ENCODE results near the gene NFIA.

Gene NFIA

GRCh38 chr1:61202854-61203598, 120.7 kb downstream of the NFIA start:
- Histone ChIP-seq H3K27me3 (ENCODE audit: control insufficient read depth, insufficient read depth, low read length) (no peaks in the 10 kb centered on the region), H3K9ac (ENCODE audit: low read depth, low read length) (peak overlapping the region; percentile 27), H3K4me2 (ENCODE audit: low read length) (peak overlapping the region; percentile 71), H3K36me3 (ENCODE audit: insufficient read depth, low read length) (no peaks in the 10 kb centered on the region), H3K4me3 (ENCODE audit: low read length) (peak overlapping the region; percentile 50), H3K9me3 (replicated peaks; ENCODE audit: low read length) (no peaks in the 10 kb centered on the region), H3K4me1 (ENCODE audit: control insufficient read depth, insufficient read depth, low read length) (no peaks in the 10 kb centered on the region)

- no peak overlapping the region for H3K4me2 ChIP-seq (ENCODE audit: low read length)
- no peaks in the 10 kb centered on the region for H3K27me3 ChIP-seq (ENCODE audit: control insufficient read depth, insufficient read depth, low read length)
- no peaks in the 10 kb centered on the region for H3K9me3 ChIP-seq (replicated peaks; ENCODE audit: low read length)
- H3K9ac ChIP-seq (ENCODE audit: low read depth, low read length), result no peak overlapping the region
- H3K4me3 ChIP-seq (ENCODE audit: low read length), result no peak overlapping the region
- H3K4me1 ChIP-seq (ENCODE audit: control insufficient read depth, insufficient read depth, low read length), result no peaks in the 10 kb centered on the region
- no peaks in the 10 kb centered on the region for H3K36me3 ChIP-seq (ENCODE audit: insufficient read depth, low read length)
Observed at GRCh38 chr1:61204528-61204927, 122.2 kb downstream of the NFIA start.

- Histone ChIP-seq H3K27me3 (ENCODE audit: control insufficient read depth, insufficient read depth, low read length) (no peaks in the 10 kb centered on the region), H3K4me3 (ENCODE audit: low read length) (no peak overlapping the region), H3K36me3 (ENCODE audit: insufficient read depth, low read length) (no peaks in the 10 kb centered on the region), H3K9me3 (replicated peaks; ENCODE audit: low read length) (no peaks in the 10 kb centered on the region), H3K9ac (ENCODE audit: low read depth, low read length) (no peak overlapping the region), H3K4me1 (ENCODE audit: control insufficient read depth, insufficient read depth, low read length) (no peaks in the 10 kb centered on the region), H3K4me2 (ENCODE audit: low read length) (no peak overlapping the region)
Observed at GRCh38 chr1:61207416-61207815, 125.1 kb downstream of the NFIA start.

GRCh38 chr1:61208172-61208571, 125.8 kb downstream of the NFIA start:
- Histone ChIP-seq H3K9me3 (replicated peaks; ENCODE audit: low read length) (no peaks in the 10 kb centered on the region), H3K4me2 (ENCODE audit: low read length) (no peak overlapping the region), H3K4me3 (ENCODE audit: low read length) (no peak overlapping the region), H3K36me3 (ENCODE audit: insufficient read depth, low read length) (no peaks in the 10 kb centered on the region), H3K9ac (ENCODE audit: low read depth, low read length) (no peak overlapping the region), H3K27me3 (ENCODE audit: control insufficient read depth, insufficient read depth, low read length) (no peaks in the 10 kb centered on the region), H3K4me1 (ENCODE audit: control insufficient read depth, insufficient read depth, low read length) (no peaks in the 10 kb centered on the region)

GRCh38 chr1:61208831-61209230, 126.5 kb downstream of the NFIA start:
- Histone ChIP-seq H3K9ac (ENCODE audit: low read depth, low read length) (no peak overlapping the region), H3K36me3 (ENCODE audit: insufficient read depth, low read length) (no peaks in the 10 kb centered on the region), H3K9me3 (replicated peaks; ENCODE audit: low read length) (no peaks in the 10 kb centered on the region), H3K4me3 (ENCODE audit: low read length) (no peak overlapping the region), H3K4me1 (ENCODE audit: control insufficient read depth, insufficient read depth, low read length) (no peaks in the 10 kb centered on the region), H3K27me3 (ENCODE audit: control insufficient read depth, insufficient read depth, low read length) (no peaks in the 10 kb centered on the region), H3K4me2 (ENCODE audit: low read length) (no peak overlapping the region)

GRCh38 chr1:61210435-61211154, 128.2 kb downstream of the NFIA start:
- Histone ChIP-seq H3K36me3 (ENCODE audit: insufficient read depth, low read length) (no peaks in the 10 kb centered on the region), H3K4me3 (ENCODE audit: low read length) (no peak overlapping the region), H3K9ac (ENCODE audit: low read depth, low read length) (no peak overlapping the region), H3K9me3 (replicated peaks; ENCODE audit: low read length) (no peaks in the 10 kb centered on the region), H3K4me1 (ENCODE audit: control insufficient read depth, insufficient read depth, low read length) (no peaks in the 10 kb centered on the region), H3K27me3 (ENCODE audit: control insufficient read depth, insufficient read depth, low read length) (no peaks in the 10 kb centered on the region), H3K4me2 (ENCODE audit: low read length) (no peak overlapping the region)

GRCh38 chr1:61213245-61214011, 131.1 kb downstream of the NFIA start:
- Histone ChIP-seq H3K27me3 (ENCODE audit: control insufficient read depth, insufficient read depth, low read length) (no peaks in the 10 kb centered on the region), H3K4me2 (ENCODE audit: low read length) (no peak overlapping the region), H3K36me3 (ENCODE audit: insufficient read depth, low read length) (no peaks in the 10 kb centered on the region), H3K4me1 (ENCODE audit: control insufficient read depth, insufficient read depth, low read length) (no peaks in the 10 kb centered on the region), H3K9me3 (replicated peaks; ENCODE audit: low read length) (no peaks in the 10 kb centered on the region), H3K4me3 (ENCODE audit: low read length) (no peak overlapping the region), H3K9ac (ENCODE audit: low read depth, low read length) (no peak overlapping the region)

- Histone ChIP-seq H3K9me3 (replicated peaks; ENCODE audit: low read length) (no peaks in the 10 kb centered on the region), H3K4me3 (ENCODE audit: low read length) (no peak overlapping the region), H3K27me3 (ENCODE audit: control insufficient read depth, insufficient read depth, low read length) (no peaks in the 10 kb centered on the region), H3K4me1 (ENCODE audit: control insufficient read depth, insufficient read depth, low read length) (no peaks in the 10 kb centered on the region), H3K9ac (ENCODE audit: low read depth, low read length) (no peak overlapping the region), H3K4me2 (ENCODE audit: low read length) (no peak overlapping the region), H3K36me3 (ENCODE audit: insufficient read depth, low read length) (no peaks in the 10 kb centered on the region)
Observed at GRCh38 chr1:61215119-61215518, 132.8 kb downstream of the NFIA start.

- no peak overlapping the region for H3K9ac ChIP-seq (ENCODE audit: low read depth, low read length)
- H3K4me2 ChIP-seq (ENCODE audit: low read length), result no peak overlapping the region
- H3K9me3 ChIP-seq (replicated peaks; ENCODE audit: low read length), result no peaks in the 10 kb centered on the region
- H3K4me1 ChIP-seq (ENCODE audit: control insufficient read depth, insufficient read depth, low read length), result no peaks in the 10 kb centered on the region
- H3K36me3 ChIP-seq (ENCODE audit: insufficient read depth, low read length), result no peaks in the 10 kb centered on the region
- H3K27me3 ChIP-seq (ENCODE audit: control insufficient read depth, insufficient read depth, low read length), result no peaks in the 10 kb centered on the region
- no peak overlapping the region for H3K4me3 ChIP-seq (ENCODE audit: low read length)
Observed at GRCh38 chr1:61215676-61216289, 133.4 kb downstream of the NFIA start.

- no peak overlapping the region for H3K4me2 ChIP-seq (ENCODE audit: low read length)
- no peak overlapping the region for H3K4me3 ChIP-seq (ENCODE audit: low read length)
- no peaks in the 10 kb centered on the region for H3K9me3 ChIP-seq (replicated peaks; ENCODE audit: low read length)
- H3K36me3 ChIP-seq (ENCODE audit: insufficient read depth, low read length), result no peaks in the 10 kb centered on the region
- no peak overlapping the region for H3K9ac ChIP-seq (ENCODE audit: low read depth, low read length)
- no peaks in the 10 kb centered on the region for H3K4me1 ChIP-seq (ENCODE audit: control insufficient read depth, insufficient read depth, low read length)
- H3K27me3 ChIP-seq (ENCODE audit: control insufficient read depth, insufficient read depth, low read length), result no peaks in the 10 kb centered on the region
Observed at GRCh38 chr1:61220536-61220935, 138.2 kb downstream of the NFIA start.

- Histone ChIP-seq H3K36me3 (ENCODE audit: insufficient read depth, low read length) (no peaks in the 10 kb centered on the region), H3K9me3 (replicated peaks; ENCODE audit: low read length) (no peaks in the 10 kb centered on the region), H3K4me1 (ENCODE audit: control insufficient read depth, insufficient read depth, low read length) (no peaks in the 10 kb centered on the region), H3K9ac (ENCODE audit: low read depth, low read length) (no peak overlapping the region), H3K27me3 (ENCODE audit: control insufficient read depth, insufficient read depth, low read length) (no peaks in the 10 kb centered on the region), H3K4me3 (ENCODE audit: low read length) (no peak overlapping the region), H3K4me2 (ENCODE audit: low read length) (no peak overlapping the region)
Observed at GRCh38 chr1:61221642-61222041, 139.3 kb downstream of the NFIA start.

All from skeletal muscle satellite cell (primary cell).